K562 (cell line): Measurements from ENCODE around the gene SLC15A3. TPM values are rescaled to one million over a fixed set of nuclear protein-coding genes. Genes with fewer than 3 reads are reported as not detected.
A peak's percentile ranks its signal among the peaks of the same experiment; 100 is the strongest.

ENCODE experiments used
- ATAC-seq: fragments of 200-7000 bp; cut with Tn5 transposase; 3 replicates; pipeline ENCODE4 v1.9.1; 2020; ENCODE audit warnings: moderate library complexity
- BruUV-seq: library from RNA; stranded (reverse); fragments of 400-500 nt; replicated peaks from 2 replicates; lab custom pipeline; 2021; lab: Mats Ljungman, UMichigan
- CTCF ChIA-PET: fragments of 300-600 bp; formaldehyde crosslinking; extraction: SDS; loops from one replicate; lab custom pipeline; 2021; ENCODE audit warnings: low intra/inter-chr PET ratio; lab: Yijun Ruan, JAX
- POLR2A ChIA-PET: fragments of 300-600, 350-650 bp; sonication (Branson Sonifier 250); formaldehyde crosslinking; extraction: SDS; loops from one replicate; lab custom pipeline; 2021; ENCODE audit warnings: antibody characterized with exemption, inconsistent platforms; lab: Yijun Ruan, JAX
- DNase-seq, 4 experiments: peaks; one replicate each; pipeline versions ENCODE4 v3.0.0 to v3.0.0-alpha.2; 2011 to 2018; ENCODE audit warnings: low spot score in 3 of 4, mixed read lengths in 3 of 4; ENCODE audit errors: extremely low read depth in 1 of 4
- FAIRE-seq: peaks from 2 replicates; lab custom pipeline; 2011; peaks lifted over from hg19 to GRCh38; lab: Jason Lieb, UNC
- H2AFZ ChIP-seq: 2 replicates; pipeline ENCODE4 v1.6.0; 2011; ENCODE audit warnings: low read depth, low read length, control low read depth, inconsistent platforms
- H3K27ac ChIP-seq: fragments of 200-600 bp; 3 replicates; pipeline ENCODE4 v1.8.0; 2011; ENCODE audit warnings: low read depth, mild to moderate bottlenecking, control low read depth, inconsistent platforms, low read length, moderate library complexity, mixed read lengths; ENCODE audit errors: extremely low read depth
- H3K27me3 ChIP-seq, 2 experiments: fragments of 300-600 bp in 1 of 2; 2 replicates in 1 of 2; 3 replicates in 1 of 2; pipeline versions ENCODE4 v1.6.0 to v1.8.0; 2011; ENCODE audit warnings: inconsistent platforms in 2 of 2, low read length in 2 of 2, mild to moderate bottlenecking in 1 of 2, mixed read lengths in 1 of 2, moderate library complexity in 1 of 2; ENCODE audit not compliant: control insufficient read depth in 2 of 2, insufficient read depth in 2 of 2
- H3K36me3 ChIP-seq: fragments of 300-600 bp; 3 replicates; pipeline ENCODE4 v1.8.0; 2011; ENCODE audit warnings: mild to moderate bottlenecking, low read length, inconsistent platforms; ENCODE audit not compliant: control insufficient read depth, insufficient read depth
- H3K4me1 ChIP-seq, 2 experiments: fragments of 200-600 bp in 1 of 2; replicated peaks in 1 of 2; 2 replicates in 1 of 2; 3 replicates in 1 of 2; pipeline versions ENCODE4 v1.5.1 to v1.8.0; 2011; ENCODE audit warnings: inconsistent platforms in 2 of 2, low read length in 2 of 2, mild to moderate bottlenecking in 1 of 2, mixed read lengths in 1 of 2, moderate library complexity in 1 of 2; ENCODE audit not compliant: control insufficient read depth in 2 of 2, insufficient read depth in 2 of 2
- H3K4me2 ChIP-seq: 2 replicates; pipeline ENCODE4 v1.6.1; 2011; ENCODE audit warnings: low read length, control low read depth, inconsistent platforms, mixed read lengths; ENCODE audit not compliant: insufficient read depth
- H3K4me3 ChIP-seq: fragments of 200-600 bp; sonication (generic), shearing (Covaris generic); 2 replicates; pipeline ENCODE4 v1.5.1; 2016; ENCODE audit warnings: control low read depth, inconsistent platforms
- H3K79me2 ChIP-seq: fragments of 200-600 bp; 3 replicates; pipeline ENCODE4 v1.8.0; 2011; ENCODE audit warnings: low read length, inconsistent platforms; ENCODE audit not compliant: control insufficient read depth, insufficient read depth
- H3K9ac ChIP-seq, 2 experiments: 2 replicates each; pipeline versions ENCODE4 v1.6.0 to v1.6.1; 2011; ENCODE audit warnings: low read depth in 2 of 2, low read length in 2 of 2, control low read depth in 1 of 2, inconsistent platforms in 1 of 2, mild to moderate bottlenecking in 1 of 2, mixed read lengths in 1 of 2; ENCODE audit not compliant: insufficient read depth in 1 of 2
- H3K9me1 ChIP-seq: one replicate; pipeline ENCODE4 v1.6.0; 2011; ENCODE audit warnings: inconsistent platforms, mild to moderate bottlenecking, low read length, moderate library complexity; ENCODE audit not compliant: control insufficient read depth, insufficient read depth
- H3K9me3 ChIP-seq: replicated peaks from 2 replicates; pipeline ENCODE4 v1.5.1; 2011; ENCODE audit warnings: low read depth, low read length, inconsistent platforms; ENCODE audit not compliant: control insufficient read depth, insufficient read depth
- H4K20me1 ChIP-seq: replicated peaks from 2 replicates; pipeline ENCODE4 v1.6.1; 2011; ENCODE audit warnings: low read length, inconsistent platforms, mixed read lengths; ENCODE audit not compliant: control insufficient read depth, insufficient read depth
- BCL6 ChIP-seq: fragments of 250-450 bp; sonication (Bioruptor Pico); IDR thresholded peaks from 2 replicates; pipeline ENCODE4 v1.4.0; 2020
- CREB1 ChIP-seq, 2 experiments: sonication (generic) in 1 of 2; formaldehyde crosslinking in 1 of 2; IDR thresholded peaks; 2 replicates each; pipeline versions ENCODE4 v1.6.1 to v1.8.0; 2012 to 2022; ENCODE audit warnings: inconsistent platforms in 1 of 2, mild to moderate bottlenecking in 1 of 2, missing genetic modification reagents in 1 of 2, moderate library complexity in 1 of 2
- MCM7 ChIP-seq, 2 experiments: fragments of 450-650 bp; IDR thresholded peaks; 2 replicates each; pipeline ENCODE4 v1.6.1; 2016 to 2018
- PHF21A ChIP-seq: fragments of 450-650 bp; IDR thresholded peaks from 2 replicates; pipeline ENCODE4 v1.6.1; 2017; ENCODE audit warnings: low read depth, borderline replicate concordance
- POLR2H ChIP-seq: IDR thresholded peaks from 2 replicates; pipeline ENCODE4 v1.6.1; 2016; ENCODE audit warnings: missing genetic modification characterization, low read depth, mild to moderate bottlenecking, control low read depth, missing compliant biosample characterization, moderate library complexity
- SMARCE1 ChIP-seq: fragments of 450-650 bp; IDR thresholded peaks from 2 replicates; pipeline ENCODE4 v1.7.1; 2016; ENCODE audit warnings: mild to moderate bottlenecking
- SRSF1 ChIP-seq: fragments of 200-400 bp; formaldehyde crosslinking; IDR thresholded peaks from 2 replicates; pipeline ENCODE4 v1.6.1; 2017; ENCODE audit warnings: mild to moderate bottlenecking, low read depth, low read length, moderate library complexity
- TAL1 ChIP-seq: fragments of 450-650 bp; IDR thresholded peaks from 2 replicates; pipeline ENCODE4 v1.6.1; 2016; ENCODE audit warnings: mild to moderate bottlenecking
- TBL1XR1 ChIP-seq, 2 experiments: IDR thresholded peaks; 2 replicates each; pipeline ENCODE4 v1.6.1; 2012; ENCODE audit warnings: improper control_type of control experiment in 2 of 2, low read length in 2 of 2, mild to moderate bottlenecking in 1 of 2
- ZBTB7A ChIP-seq: IDR thresholded peaks from 2 replicates; pipeline ENCODE4 v1.6.1; 2011; ENCODE audit warnings: low read depth, mild to moderate bottlenecking, low read length, moderate library complexity, borderline replicate concordance; ENCODE audit not compliant: control insufficient read depth
- ZNF41 ChIP-seq: fragments of 250-450 bp; sonication (Bioruptor Pico); conservative IDR thresholded peaks from 2 replicates; pipeline ENCODE4 v1.4.0; 2020; ENCODE audit warnings: mild to moderate bottlenecking
- WGBS: fragments of 100-300 bp; shearing (Covaris generic); methylation state at CpG from one replicate; pipeline ENCODE4 v1.1.6; 2016; ENCODE audit warnings: low coverage, mixed read lengths; ENCODE audit not compliant: insufficient coverage; ENCODE audit errors: missing lambda C conversion rate; 5-methylcytosine and 5-hydroxymethylcytosine counted together
- in situ Hi-C: fragments of 300-500 bp; cut with MboI; formaldehyde crosslinking; loops from 4 replicates; pipeline ENCODE4 v1.15.0; 2018; ENCODE audit warnings: inconsistent platforms, mixed read lengths
- intact Hi-C: fragments of 100-400 bp; cut with micrococcal nuclease; formaldehyde crosslinking; loops from 2 replicates; pipeline ENCODE4 v1.14.2; 2022
- polyA plus RNA-seq, 8 experiments: library from polyadenylated mRNA; depleted of rRNA in 4 of 8; stranded (reverse) in 5 of 8; unstranded in 3 of 8; fragments of >200 nt; fragmentation: Nextera tagmentation in 2 of 8; fragmentation: Illumina TruSeq in 1 of 8; extraction: Ambion mirVana in 2 of 8; extraction: Trizol in 1 of 8; gene quantifications; 2 replicates each; pipeline versions ENCODE4 v1.2.1 to v1.2.3, GENCODE V29; 2011 to 2014; ENCODE audit warnings: inconsistent platforms in 1 of 8, missing spikeins in 1 of 8
- total RNA-seq, 7 experiments: library from RNA; depleted of rRNA in 6 of 7; stranded (reverse); fragments of >200 nt in 6 of 7; fragmentation: Illumina TruSeq in 2 of 7; extraction: Trizol in 2 of 7; gene quantifications; 2 replicates each; pipeline versions ENCODE4 v1.2.1 to v1.2.3, GENCODE V29; 2011 to 2021; ENCODE audit warnings: low replicate concordance in 1 of 7

Gene SLC15A3
- total and polyA plus RNA-seq, 9 of the 15 experiments (the other 6 are each of a cell fraction or from before 2014, with no cell fraction given) = 0.07 to 0.27 TPM; not detected in 7

GRCh38 chr11:60905551-60906113 lies 46.3 kb downstream of the SLC15A3 start (continued):
- no peak for TF ChIP-seq POLR2H (tag)
- TF ChIP-seq BCL6 = no peak

- Histone ChIP-seq H2AFZ (no peak overlapping the region), H4K20me1 (peaks cover 27% of the 10 kb centered on the region), H3K9me1 (peaks cover 3% of the 10 kb centered on the region), H3K36me3 (peaks cover 53% of the 10 kb centered on the region), H3K27me3 (no peaks in the 10 kb centered on the region), H3K4me3 (peak overlapping the region; percentile 92), H3K9me3 (peaks cover 2% of the 10 kb centered on the region; the same call in 1 of the 2 replicates), H3K4me2 (peak overlapping the region; percentile 93), H3K9ac (peak overlapping the region; percentile 95 to 98; a peak in 3 of 4 replicates), H3K4me1 (peaks cover 5 to 14% of the 10 kb centered on the region in 2 experiments; a peak in 4 of 5 replicates), H3K27ac (peak overlapping the region; percentile 91; the same call in 2 of the 3 replicates), H3K79me2 (peaks cover 43% of the 10 kb centered on the region)
- DNase-seq (no peak), ATAC-seq (no peak), FAIRE-seq (no peak)
- ChIA-PET POLR2A (interaction anchor here (0.7 to 2.7 kb wide), 9 partner anchors 10 to 79 kb away, joined by 3 to 14 read pairs (median 5); no protein-coding TSS in a partner anchor), CTCF (no interaction called here)
- 44% methylated on average over 6 of the region's 6 CpGs for WGBS
- TSS peak; percentile 52 for BruUV-seq
- no peak for TF ChIP-seq SRSF1
- no peak for TF ChIP-seq TBL1XR1 (IDR thresholded peaks at IDR 0.05; ENCODE audit: low read length in 2 of 2)
- TF ChIP-seq ZNF41 = no peak
- TF ChIP-seq TAL1 = no peak
- no peak for TF ChIP-seq ZBTB7A
- TF ChIP-seq MCM7 (IDR thresholded peaks at IDR 0.05) = no peak
- no peak for TF ChIP-seq PHF21A
- TF ChIP-seq CREB1 (IDR thresholded peaks at IDR 0.05) = no peak
- TF ChIP-seq CREB1 (CRISPR knock-in tag; IDR thresholded peaks at IDR 0.05) = no peak
- no peak for TF ChIP-seq SMARCE1
- in situ Hi-C loops = no loop called here
- intact Hi-C loops = no loop called here
Observed at GRCh38 chr11:60905047-60905446, 46.9 kb downstream of the SLC15A3 start.
